Measurements from ENCODE around the gene DPP4.
"Not testable (repeated sequence)": the region's sequence is repeated elsewhere in the genome, so short reads cannot be mapped to it uniquely, and the experiment has no call there.

The DPP4 gene

GRCh38 chr2:162053066-162053807 is 20.8 kb downstream of the DPP4 start:
- no peak for DNase-seq (ENCODE audit: low spot score)
- H3K27ac ChIP-seq (ENCODE audit: poor library complexity, severe bottlenecking): no peak overlapping the region
- H3K36me3 ChIP-seq (ENCODE audit: low read depth): no peaks in the 10 kb centered on the region
- peaks cover 8% of the 10 kb centered on the region for H3K9me3 ChIP-seq (ENCODE audit: severe bottlenecking)
- no peak for TF ChIP-seq CTCF (IDR thresholded peaks at IDR 0.05; ENCODE audit: poor library complexity, severe bottlenecking)
- no peak overlapping the region for H3K4me3 ChIP-seq (ENCODE audit: severe bottlenecking)
- H3K4me1 ChIP-seq (ENCODE audit: insufficient read depth, poor library complexity, severe bottlenecking): no peaks in the 10 kb centered on the region
- no peaks in the 10 kb centered on the region for H3K27me3 ChIP-seq (ENCODE audit: insufficient read depth, poor library complexity, severe bottlenecking)
- ATAC-seq (ENCODE audit: low read depth): no peak

DNA sequence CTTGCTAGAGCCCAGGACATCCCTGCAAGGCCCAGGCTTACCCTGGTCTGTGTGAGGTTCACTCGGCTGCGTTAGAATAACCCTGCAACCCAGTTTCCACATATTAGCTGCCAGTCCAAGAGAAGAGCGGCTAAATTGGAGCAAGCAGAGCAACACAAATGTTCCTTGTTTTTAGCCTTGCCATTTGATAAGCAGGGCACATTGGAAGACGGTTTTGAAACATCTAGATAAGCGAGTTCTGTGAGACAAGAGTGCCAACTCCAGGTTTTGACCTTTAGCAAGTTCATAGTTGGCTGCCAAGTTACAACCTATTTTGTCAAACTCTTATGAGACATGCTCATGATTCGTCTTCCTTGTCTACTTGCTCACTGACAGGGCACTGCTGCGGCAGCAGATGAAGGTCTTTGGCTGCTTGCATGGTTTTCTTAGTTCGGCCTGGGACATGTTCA is 23.5 kb downstream of the DPP4 start:
- no peak for DNase-seq (ENCODE audit: low spot score)
- Histone ChIP-seq H3K27ac (ENCODE audit: poor library complexity, severe bottlenecking) (no peak overlapping the region), H3K9me3 (ENCODE audit: severe bottlenecking) (no peaks in the 10 kb centered on the region), H3K4me1 (ENCODE audit: insufficient read depth, poor library complexity, severe bottlenecking) (no peaks in the 10 kb centered on the region), H3K4me3 (ENCODE audit: severe bottlenecking) (no peak overlapping the region), H3K36me3 (ENCODE audit: low read depth) (no peaks in the 10 kb centered on the region), H3K27me3 (ENCODE audit: insufficient read depth, poor library complexity, severe bottlenecking) (no peaks in the 10 kb centered on the region)
- TF ChIP-seq CTCF (IDR thresholded peaks at IDR 0.05; ENCODE audit: poor library complexity, severe bottlenecking): no peak
- no peak for ATAC-seq (ENCODE audit: low read depth)

DNA sequence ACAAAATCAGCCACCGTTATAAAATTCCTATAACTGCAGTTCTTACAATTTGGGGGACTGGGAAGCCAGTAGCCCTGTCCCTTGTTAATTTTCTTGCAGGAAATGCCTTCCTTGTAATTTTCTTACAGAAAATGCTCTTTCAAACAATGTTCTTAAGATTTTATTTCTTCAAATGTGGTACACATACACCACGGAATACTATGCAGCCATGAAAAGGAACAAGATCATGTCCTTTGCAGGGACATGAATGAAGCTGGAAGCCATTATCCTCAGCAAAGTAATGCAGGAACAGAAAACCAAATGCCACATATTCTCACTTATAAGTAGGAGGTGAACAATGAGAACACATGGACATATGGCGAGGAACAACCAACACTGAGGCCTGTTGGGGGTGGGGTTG is 24.9 kb downstream of the DPP4 start:
- not testable (repeated sequence) for H3K36me3 ChIP-seq (ENCODE audit: low read depth); H3K27ac ChIP-seq (ENCODE audit: poor library complexity, severe bottlenecking); H3K27me3 ChIP-seq (ENCODE audit: insufficient read depth, poor library complexity, severe bottlenecking); ATAC-seq (ENCODE audit: low read depth); H3K4me3 ChIP-seq (ENCODE audit: severe bottlenecking); H3K4me1 ChIP-seq (ENCODE audit: insufficient read depth, poor library complexity, severe bottlenecking); DNase-seq (ENCODE audit: low spot score); H3K9me3 ChIP-seq (ENCODE audit: severe bottlenecking)

DNA sequence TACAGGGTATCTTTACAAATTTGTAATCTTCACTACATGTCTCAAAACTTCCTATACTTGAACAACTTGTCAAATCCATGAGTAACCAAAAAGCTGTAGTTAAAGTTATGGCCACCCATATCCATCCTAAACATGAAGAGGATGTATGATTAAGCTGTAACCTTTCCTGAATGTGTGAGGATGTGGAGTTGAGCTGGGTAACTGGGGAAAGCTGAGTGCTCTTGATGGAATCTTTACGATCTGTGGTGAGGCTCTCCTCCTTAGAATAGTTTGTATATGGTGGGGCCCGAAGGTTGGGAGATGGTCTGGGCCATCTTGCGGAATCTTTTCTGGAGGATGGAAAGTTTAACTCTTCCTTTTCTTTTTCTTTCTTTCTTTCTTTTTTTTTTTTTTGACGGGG is 29.4 kb downstream of the DPP4 start:
- TF ChIP-seq CTCF (IDR thresholded peaks at IDR 0.05; ENCODE audit: poor library complexity, severe bottlenecking): no peak
- no peaks in the 10 kb centered on the region for H3K9me3 ChIP-seq (ENCODE audit: severe bottlenecking)
- H3K27ac ChIP-seq (ENCODE audit: poor library complexity, severe bottlenecking): no peak overlapping the region
- no peaks in the 10 kb centered on the region for H3K27me3 ChIP-seq (ENCODE audit: insufficient read depth, poor library complexity, severe bottlenecking)
- no peaks in the 10 kb centered on the region for H3K36me3 ChIP-seq (ENCODE audit: low read depth)
- ATAC-seq (ENCODE audit: low read depth) (no peak), DNase-seq (ENCODE audit: low spot score) (no peak)
- H3K4me3 ChIP-seq (ENCODE audit: severe bottlenecking): no peak overlapping the region
- no peaks in the 10 kb centered on the region for H3K4me1 ChIP-seq (ENCODE audit: insufficient read depth, poor library complexity, severe bottlenecking)

DNA sequence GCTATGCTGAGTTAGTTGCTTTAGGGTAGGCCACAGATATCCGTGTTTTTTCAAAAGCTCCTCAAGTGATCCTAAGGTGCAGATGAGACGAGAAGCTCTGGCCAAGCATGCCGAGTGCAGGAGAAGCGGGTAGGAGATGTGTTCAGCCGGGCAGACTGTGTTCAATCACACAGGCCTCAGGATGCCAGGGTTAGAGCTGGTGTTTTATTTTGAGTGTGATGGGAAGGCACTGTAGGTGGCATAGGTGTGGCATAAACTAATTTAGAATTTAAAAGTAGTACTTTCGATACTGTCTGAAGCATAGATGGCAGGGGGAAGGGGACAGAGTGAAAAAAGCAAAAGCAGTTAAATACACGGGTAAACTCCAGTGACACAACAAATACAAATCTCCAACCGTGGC is 30.9 kb downstream of the DPP4 start:
- ATAC-seq (ENCODE audit: low read depth) (no peak), DNase-seq (ENCODE audit: low spot score) (no peak)
- Histone ChIP-seq H3K27me3 (ENCODE audit: insufficient read depth, poor library complexity, severe bottlenecking) (no peaks in the 10 kb centered on the region), H3K36me3 (ENCODE audit: low read depth) (no peaks in the 10 kb centered on the region), H3K4me1 (ENCODE audit: insufficient read depth, poor library complexity, severe bottlenecking) (no peaks in the 10 kb centered on the region), H3K27ac (ENCODE audit: poor library complexity, severe bottlenecking) (no peak overlapping the region), H3K4me3 (ENCODE audit: severe bottlenecking) (no peak overlapping the region), H3K9me3 (ENCODE audit: severe bottlenecking) (no peaks in the 10 kb centered on the region)
- no peak for TF ChIP-seq CTCF (IDR thresholded peaks at IDR 0.05; ENCODE audit: poor library complexity, severe bottlenecking)

Measured in RWPE2 (cell line).